Kasumi-1 (cell line): Measurements from ENCODE around the gene TTC27.

Experiments used
- DNase-seq, 2 experiments: peaks; one replicate each; lab custom pipeline; 2025; lab: John Stamatoyannopoulos, UW

Gene TTC27

DNA sequence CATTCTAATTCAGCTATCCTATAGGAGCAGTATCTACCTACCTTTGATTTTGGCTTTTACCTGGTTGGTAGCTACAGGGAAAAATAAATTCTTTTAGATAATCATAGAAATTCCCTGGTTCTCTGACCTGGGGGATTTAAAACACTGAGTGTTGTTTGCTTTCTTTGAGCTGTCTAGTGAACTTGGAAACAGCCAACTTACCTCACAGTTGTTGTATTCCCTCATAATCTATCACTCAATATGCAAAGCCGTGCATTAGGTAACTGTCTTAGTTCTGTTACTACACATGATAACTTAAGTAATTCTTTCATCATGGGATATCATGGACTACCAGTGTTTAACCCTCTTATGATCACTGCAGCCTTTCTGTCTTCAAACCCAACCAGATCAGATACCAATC is 127.8 kb downstream of the TTC27 start:
- DNase-seq: no peak

DNA sequence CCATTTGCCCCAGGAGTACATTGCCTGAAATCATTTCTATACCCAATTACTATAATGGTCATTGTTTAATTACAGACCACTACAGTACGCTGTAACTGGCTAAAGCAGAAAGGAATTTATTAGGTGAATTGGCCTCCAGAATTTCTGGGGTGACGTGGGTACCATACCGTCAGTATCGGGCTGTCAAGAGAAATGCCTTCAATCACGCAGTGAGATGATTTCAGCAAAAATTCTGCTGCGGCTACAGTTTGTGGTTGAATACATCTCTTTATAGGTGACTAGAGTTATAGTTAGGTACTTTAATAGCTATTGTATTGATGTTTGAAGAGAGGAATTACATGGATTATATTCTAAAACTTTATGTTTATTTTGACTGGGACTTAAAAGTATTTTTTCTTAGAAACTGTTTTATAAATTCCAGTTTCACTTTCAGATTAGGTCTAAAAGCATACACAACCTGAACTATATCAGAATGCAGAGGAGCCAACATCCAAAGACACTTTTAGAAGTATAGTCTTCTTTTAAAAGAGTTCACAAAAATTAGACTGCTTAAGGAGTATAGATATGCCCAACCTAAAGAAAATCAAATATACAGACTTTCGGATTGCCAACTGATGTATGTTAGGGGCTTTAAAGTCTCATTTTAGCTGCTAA is 128.4 kb downstream of the TTC27 start:
- no peak for DNase-seq

DNA sequence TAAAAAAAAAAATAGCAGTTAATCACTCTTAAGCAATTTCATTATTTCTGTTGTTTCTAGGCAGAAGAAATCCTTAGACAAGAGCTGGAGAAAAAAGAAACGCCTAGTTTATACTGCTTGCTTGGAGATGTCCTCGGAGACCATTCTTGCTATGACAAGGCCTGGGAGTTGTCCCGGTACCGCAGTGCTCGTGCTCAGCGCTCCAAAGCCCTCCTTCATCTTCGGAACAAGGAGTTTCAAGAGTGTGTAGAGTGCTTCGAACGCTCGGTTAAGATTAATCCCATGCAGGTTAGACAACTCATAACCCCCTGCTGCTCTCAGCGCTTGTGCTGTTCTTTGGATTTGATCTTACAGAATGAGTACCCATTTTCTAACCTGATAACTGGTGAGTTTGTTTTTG is 130.4 kb downstream of the TTC27 start:
- DNase-seq: no peak

DNA sequence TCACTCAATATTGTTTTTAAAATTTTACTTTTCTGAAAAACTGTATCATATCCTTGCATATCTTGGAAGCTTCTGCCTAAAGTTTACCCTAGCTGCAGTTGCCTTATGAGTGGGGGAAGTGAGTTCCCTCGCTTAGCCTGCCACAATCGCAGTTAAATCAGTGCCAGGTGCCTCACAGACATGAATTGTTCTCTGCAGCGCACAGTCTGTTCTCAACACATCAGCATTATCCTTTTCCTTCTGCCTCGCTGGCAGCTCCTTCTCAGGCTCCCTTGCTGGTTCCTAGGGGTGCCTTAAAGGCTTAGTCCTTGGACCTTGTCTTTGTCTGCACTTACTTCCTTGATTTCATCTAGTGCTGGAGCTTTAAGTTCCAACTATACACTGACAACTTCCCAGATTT is 132.8 kb downstream of the TTC27 start:
- DNase-seq: no peak

DNA sequence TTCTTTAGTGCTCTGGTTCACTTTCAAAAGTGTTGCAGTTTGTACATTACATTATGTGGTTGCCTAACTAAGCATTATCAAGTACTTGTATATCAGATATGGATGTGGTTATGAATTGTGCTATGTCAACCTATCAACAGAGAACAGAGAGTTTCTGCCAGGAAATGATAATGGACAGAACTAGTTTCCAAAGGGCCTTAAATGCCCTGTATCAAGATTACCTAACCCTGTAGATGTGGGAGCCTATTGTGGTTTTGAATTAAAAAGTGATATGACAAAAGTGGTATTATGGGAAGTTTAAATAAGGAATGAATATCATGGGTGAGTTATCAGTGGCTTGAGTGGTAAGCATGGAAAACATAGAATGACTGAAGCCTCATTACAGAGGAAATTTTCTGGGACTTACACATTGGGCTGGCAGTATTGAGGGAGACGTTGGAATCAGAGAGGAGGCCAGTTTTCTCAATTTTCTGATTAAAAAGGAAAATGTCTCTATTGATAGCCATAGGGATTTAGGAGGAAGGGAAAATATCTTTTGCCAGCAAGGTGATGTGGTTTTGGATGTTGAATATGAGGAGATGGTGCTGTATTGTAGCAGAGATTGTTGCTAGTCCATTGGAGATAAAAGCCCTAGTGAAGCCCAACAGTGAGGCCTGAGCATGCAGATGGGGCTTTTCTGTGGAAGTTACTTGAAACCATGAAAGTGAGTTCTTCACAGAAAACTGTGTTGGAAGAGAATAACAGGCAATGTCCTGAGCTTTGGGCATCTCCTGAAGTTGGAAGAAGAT is 140.7 kb downstream of the TTC27 start:
- no peak for DNase-seq

DNA sequence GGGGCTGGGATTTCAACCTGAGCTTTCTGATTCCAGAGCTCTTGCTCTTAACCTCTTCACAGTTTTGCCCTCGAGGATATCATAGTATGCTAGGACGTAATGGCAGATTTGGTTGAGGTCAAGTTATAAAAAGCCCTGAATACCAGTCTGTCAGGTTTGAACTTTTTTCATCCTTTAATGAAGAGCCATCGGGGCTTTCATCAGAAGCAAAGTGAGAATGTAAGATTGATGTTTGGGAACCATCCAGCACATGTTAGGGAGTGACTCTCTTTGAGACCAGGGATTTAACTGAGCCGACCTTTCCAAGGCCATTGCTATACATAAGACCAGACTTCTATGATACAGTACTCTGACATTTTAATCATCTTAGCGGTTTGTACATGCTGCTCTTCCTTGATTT is 142.5 kb downstream of the TTC27 start:
- DNase-seq: no peak

DNA sequence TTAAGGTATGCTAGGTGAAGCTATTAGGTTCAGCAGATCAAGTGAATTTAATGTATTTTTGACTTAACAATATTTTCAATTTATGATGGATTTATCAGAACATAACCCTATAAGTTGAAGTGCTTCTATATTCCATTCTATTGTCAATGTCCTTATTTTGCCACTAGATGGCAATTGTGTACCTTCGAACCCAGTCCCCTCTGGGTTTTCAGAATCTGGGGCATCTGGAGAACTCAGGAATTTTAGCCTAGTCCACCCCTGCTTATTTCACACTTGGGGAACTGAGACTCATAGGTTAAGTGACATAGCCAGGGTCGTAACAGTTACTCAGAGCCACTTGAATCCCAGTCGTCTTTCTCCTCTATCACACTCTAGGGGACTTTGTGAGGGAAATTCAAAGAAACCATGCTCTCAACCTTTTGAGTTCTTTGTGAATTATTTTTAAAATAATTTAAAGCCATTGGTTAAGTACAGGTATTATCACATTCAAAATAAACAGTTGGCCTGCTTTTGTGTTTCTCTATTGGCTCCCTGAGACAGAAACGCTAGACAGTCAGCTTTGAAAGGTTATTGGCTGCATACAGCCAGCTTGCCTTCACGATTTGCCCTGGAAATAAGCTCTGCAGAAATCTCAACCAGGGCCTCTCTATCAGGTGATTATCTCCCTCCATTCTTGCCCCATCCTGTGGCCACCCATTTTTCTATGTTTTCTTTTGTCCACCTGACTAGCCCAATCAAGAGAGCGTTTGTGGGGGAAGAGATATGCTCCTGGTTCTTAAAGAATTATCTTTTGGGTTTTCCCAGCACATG is 145.0 kb downstream of the TTC27 start:
- DNase-seq: peak; percentile 36 to 41

DNA sequence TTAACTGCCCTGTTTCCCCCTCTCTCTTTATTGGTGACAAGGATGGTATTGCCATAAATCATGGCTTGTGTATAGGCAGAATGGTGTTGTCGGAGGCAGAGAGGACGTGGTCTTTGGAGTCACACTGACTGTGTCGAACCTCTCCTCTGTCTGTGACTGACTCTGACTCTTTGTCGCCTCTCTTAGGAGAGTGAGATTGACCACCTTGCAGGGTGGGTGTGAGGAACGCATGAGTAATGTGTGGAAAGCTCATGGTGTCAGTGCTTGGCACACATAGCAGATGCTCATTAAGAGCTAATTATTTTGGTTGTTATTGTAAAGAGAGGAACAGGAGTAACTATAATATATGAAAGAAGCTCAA is 145.6 kb downstream of the TTC27 start:
- DNase-seq: no peak

DNA sequence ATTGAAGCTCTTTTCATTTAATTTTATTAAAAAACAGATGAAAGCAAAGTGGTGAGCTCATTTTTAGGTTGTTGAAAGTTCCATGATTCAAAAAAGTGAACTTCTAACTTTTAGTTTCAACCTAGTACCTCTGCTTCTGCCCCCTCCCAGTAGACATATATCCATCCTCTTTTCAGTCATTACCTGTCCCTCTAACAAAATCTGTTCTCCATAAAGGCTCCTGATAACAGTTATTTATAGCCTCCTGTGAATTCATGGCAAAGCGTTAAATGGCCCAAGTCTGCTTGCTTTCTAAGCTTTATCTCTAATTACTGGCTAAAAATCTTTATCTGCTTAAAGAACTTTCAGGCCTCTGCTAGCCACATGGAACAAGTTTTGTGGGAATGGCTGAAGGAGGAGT is 148.1 kb downstream of the TTC27 start:
- DNase-seq: no peak

DNA sequence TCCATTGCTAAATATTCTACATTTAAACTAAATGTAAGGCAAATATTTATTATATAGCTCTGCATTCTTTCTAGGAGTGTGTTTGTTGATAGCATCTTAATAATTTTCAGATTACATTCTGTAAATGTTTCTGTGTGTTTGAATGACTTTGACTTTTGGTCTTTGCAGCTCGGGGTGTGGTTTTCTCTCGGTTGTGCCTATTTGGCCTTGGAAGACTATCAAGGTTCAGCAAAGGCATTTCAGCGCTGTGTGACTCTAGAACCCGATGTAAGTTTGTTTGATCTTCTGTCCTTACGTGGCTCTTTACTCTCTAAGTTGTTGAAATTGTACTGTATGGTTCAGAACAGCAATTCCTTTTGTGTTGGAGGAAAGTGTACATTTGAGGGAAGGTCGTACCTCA is 149.9 kb downstream of the TTC27 start:
- DNase-seq: no peak

DNA sequence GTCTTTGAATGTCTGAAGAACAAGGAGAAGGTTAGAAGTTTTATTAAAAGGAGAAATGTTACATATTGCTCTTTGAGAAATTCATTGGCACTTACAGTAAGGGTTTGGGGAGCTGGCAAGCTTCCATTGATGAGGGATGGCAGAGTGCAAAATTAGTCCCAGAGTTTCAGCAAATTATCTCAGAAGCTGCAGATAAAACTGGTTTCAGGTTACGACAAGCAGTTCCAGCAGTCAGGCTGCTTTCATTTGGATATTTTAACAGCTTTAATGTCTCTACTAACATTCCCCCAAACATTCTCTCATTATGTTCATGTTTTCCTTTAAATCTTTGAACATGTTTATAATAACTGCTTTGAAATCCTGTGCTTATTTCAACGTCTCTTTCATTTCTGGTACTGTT is 153.1 kb downstream of the TTC27 start:
- no peak for DNase-seq

DNA sequence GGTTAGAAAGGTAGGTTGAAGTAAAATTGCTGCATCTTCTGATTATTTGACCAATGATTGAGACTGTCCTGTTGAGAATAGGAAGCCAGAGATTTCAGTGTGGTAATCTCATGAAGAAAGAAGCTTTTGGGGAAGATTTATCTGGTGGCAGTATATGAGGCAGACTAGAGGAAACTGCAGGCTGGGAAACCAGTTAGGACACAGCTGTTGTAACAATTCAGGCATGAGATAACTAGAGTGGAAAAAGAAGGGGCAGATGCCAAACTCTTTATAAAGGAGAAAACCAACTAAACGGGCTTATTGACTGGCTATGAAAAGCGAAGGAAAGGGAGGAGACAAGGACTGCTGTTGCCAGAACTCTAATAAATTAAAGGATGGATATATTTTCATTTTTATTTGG is 155.6 kb downstream of the TTC27 start:
- no peak for DNase-seq

DNA sequence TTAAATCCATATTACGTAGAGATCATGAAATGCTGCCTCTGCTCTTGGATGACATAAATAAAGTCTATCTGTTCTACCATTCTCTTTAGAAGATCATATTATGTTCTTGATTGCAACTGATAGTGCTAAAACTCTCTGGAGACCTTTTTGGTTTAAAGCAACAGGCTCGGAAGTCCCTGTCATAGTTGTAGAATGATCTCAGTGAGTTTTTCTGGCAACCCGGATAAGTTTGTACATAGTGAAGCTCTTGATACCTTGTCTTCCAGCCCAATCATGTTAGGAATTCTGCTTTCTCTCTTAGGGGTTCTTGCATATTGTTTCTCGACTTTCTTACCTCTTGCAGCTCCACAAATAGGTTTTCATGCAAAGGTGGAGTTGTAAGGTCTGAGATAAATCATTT is 156.1 kb downstream of the TTC27 start:
- no peak for DNase-seq

DNA sequence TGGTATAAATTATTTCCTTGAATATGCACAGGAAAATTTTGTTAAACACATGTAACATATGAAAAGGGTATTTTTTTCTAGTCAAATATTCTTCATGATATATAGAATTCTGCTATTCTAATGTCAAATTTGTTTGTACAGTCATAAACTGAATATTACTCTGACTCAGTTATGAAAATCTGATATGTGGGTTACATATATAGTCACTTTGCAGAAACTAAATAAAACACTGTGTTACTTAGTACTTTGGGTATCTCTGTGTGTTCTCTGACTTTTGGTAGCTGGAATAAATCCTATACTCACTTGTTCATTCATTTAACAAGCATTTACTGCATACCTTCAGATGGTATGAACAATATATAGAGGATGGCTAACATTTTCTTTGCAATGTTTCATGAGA is 159.4 kb downstream of the TTC27 start:
- DNase-seq: no peak

DNA sequence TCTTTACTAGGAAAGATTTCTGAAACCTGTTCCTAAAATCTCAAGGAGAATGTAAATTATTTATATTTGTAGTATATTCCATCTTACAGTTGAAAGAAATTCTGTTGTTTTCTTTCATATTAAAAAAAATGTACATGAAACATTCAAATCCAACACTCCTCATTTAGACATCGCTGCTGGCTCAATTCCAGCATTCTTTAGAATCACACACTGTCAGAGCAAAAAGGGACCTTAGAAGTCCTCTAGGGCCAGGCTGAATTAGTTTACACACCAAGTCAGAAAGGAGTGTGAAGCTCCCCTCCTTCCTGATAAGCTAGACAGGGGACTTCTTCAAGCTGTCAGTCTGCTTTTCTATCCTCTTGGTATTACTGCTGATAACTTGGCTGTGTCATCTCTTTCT is 160.3 kb downstream of the TTC27 start:
- no peak for DNase-seq

DNA sequence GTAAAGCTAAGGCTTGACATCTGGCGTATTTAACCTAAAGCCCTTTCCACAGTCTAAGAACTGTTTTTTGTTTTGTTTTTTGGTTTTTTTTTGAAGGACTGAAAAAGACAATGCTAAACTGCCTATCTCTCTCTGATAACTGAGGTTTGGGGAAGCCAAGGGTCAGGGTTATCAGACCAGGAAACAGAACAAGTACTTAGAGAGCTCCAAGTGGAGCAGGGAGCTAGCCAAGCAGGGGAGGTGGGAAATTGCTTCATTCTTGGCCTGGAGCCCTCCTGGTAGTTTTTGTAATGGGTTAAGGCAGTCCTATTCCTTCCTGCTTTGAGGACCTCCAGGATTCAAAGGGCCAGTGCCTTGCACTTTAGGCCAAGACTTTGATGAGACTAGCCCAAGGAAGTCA is 164.6 kb downstream of the TTC27 start:
- peak in 1 of 2 experiments; percentile 4 for DNase-seq

DNA sequence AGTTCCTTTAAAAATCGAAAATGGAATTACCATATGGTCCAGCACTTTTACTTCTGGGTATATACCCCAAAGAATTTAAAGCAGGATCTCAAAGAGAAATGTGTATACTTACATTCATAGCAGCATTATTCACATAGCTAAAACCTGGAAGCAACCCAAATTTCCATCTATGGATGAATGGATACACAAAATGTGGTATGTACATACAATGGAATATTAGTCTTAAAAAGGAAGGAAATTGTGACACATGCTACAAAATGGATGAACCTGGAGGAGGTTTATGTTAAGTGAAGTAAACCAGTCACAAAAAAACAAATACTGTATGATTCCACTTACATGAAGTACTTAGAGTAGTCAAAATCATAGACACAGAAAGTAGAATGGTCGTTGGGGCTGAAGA is 171.0 kb downstream of the TTC27 start:
- DNase-seq: no peak

DNA sequence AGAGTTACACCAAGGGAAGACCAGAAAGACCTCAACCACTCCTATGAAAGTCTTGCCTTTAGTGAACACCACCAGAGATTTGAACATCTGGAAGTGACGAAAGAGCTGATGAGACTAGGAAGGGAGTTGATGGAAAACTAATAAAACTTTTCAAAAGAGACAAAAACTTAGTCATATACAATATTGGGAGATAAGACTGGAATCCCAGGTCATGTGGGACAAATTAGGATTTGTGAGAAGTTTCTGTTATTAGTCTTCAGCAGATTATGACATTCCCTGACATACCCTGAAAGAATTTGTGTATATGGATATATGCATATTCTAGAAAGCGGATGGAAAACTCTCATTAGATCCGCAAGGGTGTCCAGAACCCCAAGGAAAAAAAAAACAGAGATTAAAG is 173.9 kb downstream of the TTC27 start:
- no peak for DNase-seq

DNA sequence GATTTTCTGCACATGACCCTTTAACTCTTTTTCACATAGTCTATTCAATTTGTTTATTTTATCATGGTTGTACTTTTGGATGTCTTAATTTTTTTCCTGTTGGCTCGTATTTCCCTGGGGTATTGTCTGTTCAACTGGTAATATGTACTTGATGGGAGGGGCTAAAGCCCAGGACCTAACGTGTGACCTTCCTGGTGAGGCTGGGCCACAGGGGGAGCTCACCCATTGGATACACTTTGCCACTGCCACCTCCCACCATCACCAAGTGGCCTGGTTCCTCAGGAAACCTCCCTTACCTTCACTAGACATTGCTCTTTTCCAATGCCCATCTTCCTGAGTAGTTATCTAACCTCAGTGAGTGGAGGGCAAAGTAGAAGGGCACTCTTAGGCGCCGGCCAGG is 175.0 kb downstream of the TTC27 start:
- no peak for DNase-seq

DNA sequence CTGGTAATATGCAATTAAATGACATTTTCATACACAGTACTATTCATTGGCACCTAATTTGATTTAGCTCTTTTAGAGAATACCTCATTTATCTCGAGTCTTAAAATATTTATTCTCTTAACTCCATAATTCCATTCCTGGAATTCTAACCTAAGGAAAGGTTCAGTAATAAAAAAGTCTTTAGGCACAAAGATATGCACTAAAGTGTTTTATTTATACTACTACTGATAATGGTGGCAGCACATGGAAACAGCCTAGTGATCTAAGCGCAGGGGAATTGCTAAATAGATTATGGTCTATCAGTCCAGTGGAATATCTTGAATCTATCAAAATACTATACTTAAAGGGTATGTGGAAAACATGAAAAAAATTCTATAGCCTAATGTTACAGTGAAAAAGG is 176.4 kb downstream of the TTC27 start:
- no peak for DNase-seq

DNA sequence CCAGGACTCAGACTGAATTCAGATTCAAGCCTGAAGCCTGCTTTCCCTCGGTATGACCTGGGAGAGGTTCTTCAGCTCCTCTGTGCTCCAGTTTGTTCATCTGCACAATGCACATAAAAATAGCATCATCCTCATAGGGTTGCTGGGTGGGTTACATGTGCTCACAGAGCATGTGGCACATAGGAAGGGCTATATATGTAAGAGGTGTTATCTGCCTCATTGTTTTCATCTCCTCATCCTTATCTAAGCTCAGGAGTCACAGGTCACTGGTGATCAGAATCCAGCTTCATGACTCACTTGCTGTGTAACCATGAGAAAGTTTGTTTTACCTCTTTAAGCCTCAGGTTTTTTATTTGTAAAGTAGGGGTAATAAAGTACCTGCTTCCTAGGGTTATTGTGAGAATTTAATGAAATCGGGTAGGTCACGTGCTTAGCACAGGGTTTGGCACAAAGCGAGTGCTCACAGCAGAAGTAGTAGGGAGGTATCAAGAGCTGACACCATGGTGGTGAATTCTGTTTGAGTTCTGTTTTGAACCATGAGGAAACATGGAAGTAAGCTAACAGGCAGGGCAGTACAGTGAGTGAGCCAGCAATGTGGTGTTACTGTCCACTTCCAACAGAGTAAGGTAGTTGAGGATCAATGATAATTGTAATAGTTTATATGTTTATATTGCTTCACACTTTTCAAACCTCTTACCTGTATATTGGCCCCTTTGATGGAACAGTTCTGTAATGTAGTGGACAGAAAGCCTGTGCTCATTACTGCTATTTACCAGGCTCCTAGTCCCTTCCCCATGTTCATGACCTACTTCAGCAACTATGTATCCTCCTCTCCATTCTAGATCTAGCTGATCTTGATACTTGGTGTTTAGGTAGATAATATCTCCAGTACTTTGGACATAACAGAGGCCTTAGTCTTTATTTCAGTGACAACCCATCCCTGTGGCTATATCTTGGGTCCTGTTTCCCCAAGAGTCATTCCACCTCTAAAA is 177.6 kb downstream of the TTC27 start:
- no peak for DNase-seq

DNA sequence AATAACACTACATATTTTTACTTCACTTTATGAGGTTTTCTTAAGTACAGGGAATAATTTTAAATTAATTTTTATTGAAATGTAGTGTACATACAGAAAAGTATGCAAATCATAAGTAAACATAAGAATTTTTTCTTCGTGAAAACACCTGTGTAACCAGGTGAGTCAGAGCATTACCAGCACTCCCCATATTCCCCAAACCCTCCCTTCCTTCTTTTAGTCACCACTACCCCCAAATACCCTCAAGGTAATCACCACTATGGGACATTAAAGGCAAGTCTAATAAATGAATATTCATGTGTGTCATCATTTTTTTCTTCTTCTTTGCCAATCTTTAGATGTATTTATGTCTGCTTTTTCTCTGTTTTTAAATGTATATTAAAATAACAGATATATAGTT is 179.0 kb downstream of the TTC27 start:
- DNase-seq: no peak
